K562 (cell line): ENCODE results near the gene MCM3.

Source experiments
- EZH2 ChIP-seq: IDR thresholded peaks from 2 replicates; pipeline ENCODE4 v1.6.1; 2012; ENCODE audit warnings: low read depth, mild to moderate bottlenecking, inconsistent platforms, low read length, borderline replicate concordance
- HNRNPH1 ChIP-seq: fragments of 200-400 bp; formaldehyde crosslinking; optimal IDR thresholded peaks from 2 replicates; pipeline ENCODE3; 2017; ENCODE audit warnings: low read depth, mild to moderate bottlenecking, low read length, moderate library complexity
- L3MBTL2 ChIP-seq: fragments of 450-650 bp; IDR thresholded peaks from 2 replicates; pipeline ENCODE4 v1.6.1; 2016; ENCODE audit warnings: mild to moderate bottlenecking, moderate library complexity
- NRF1 ChIP-seq, 2 experiments: fragments of 450-650 bp; IDR thresholded peaks in 1 of 2; conservative IDR thresholded peaks in 1 of 2; 2 replicates each; pipeline ENCODE4 v1.6.1; 2014; ENCODE audit warnings: mild to moderate bottlenecking in 2 of 2
- TCF3 ChIP-seq: sonication (generic); formaldehyde crosslinking; IDR thresholded peaks from 2 replicates; pipeline ENCODE4 v1.4.0; 2020; ENCODE audit warnings: mild to moderate bottlenecking, missing genetic modification reagents
- ZBTB7A ChIP-seq: IDR thresholded peaks from 2 replicates; pipeline ENCODE4 v1.6.1; 2011; ENCODE audit warnings: low read depth, mild to moderate bottlenecking, low read length, moderate library complexity, borderline replicate concordance; ENCODE audit not compliant: control insufficient read depth
- ZNF551 ChIP-seq: fragments of 250-450 bp; sonication (Bioruptor Pico); IDR thresholded peaks from 2 replicates; pipeline ENCODE4 v1.5.0; 2021; ENCODE audit warnings: mild to moderate bottlenecking, moderate library complexity
- ZNF707 ChIP-seq: fragments of 250-450 bp; sonication (Bioruptor Pico); conservative IDR thresholded peaks from 2 replicates; pipeline ENCODE4 v1.8.0; 2022; ENCODE audit warnings: inconsistent platforms, mild to moderate bottlenecking, moderate library complexity
- ZNF75A ChIP-seq: fragments of 450-650 bp; formaldehyde crosslinking; IDR thresholded peaks from 2 replicates; pipeline ENCODE4 v1.4.0; 2020; ENCODE audit warnings: mild to moderate bottlenecking
- TF ChIP-seq, protein P1 (sequence below), 3 experiments: IDR thresholded peaks in 2 of 3; conservative IDR thresholded peaks in 1 of 3; 2 replicates each; pipeline ENCODE4 v1.5.1; 2011 to 2012; ENCODE audit warnings: low read length in 3 of 3, mild to moderate bottlenecking in 3 of 3, control low read depth in 2 of 3, improper control_type of control experiment in 1 of 3, inconsistent platforms in 1 of 3, low read depth in 1 of 3, mixed read lengths in 1 of 3, moderate library complexity in 1 of 3; ENCODE audit not compliant: insufficient read depth in 2 of 3
- TF ChIP-seq, protein P2 (sequence below): fragments of 450-650 bp; formaldehyde crosslinking; IDR thresholded peaks from 2 replicates; pipeline ENCODE4 v1.4.0; 2022; ENCODE audit warnings: mild to moderate bottlenecking, moderate library complexity

DNA sequence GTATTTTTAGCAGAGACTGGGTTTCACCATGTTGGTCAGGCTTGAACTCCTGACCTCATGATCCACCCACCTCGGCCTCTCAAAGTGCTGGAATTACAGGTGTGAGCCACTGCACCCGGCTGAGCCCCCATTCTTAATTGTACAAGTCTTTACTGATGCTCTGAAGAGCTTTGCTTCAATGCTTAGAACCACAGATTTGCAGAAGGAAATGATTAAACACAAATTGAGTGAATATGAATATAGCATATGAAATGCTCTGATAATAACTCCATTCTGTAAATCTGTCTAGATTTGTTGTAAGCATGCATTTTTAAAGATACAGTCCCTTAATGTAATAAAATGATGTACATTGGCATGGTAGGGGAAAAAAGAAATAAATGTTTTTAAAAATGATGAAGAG, 4.3 kb upstream of the MCM3 start:
- TF ChIP-seq HNRNPH1 (no peak), NRF1 (conservative IDR thresholded peaks at IDR 0.05 in 1 of 2, IDR thresholded peaks at IDR 0.05 in 1 of 2) (no peak), ZNF551 (CRISPR knock-in tag) (no peak), ZBTB7A (no peak), EZH2 (no peak), L3MBTL2 (no peak), ZNF707 (CRISPR knock-in tag) (no peak), TCF3 (no peak), ZNF75A (CRISPR knock-in tag) (no peak)
- TF ChIP-seq, protein P1, sequence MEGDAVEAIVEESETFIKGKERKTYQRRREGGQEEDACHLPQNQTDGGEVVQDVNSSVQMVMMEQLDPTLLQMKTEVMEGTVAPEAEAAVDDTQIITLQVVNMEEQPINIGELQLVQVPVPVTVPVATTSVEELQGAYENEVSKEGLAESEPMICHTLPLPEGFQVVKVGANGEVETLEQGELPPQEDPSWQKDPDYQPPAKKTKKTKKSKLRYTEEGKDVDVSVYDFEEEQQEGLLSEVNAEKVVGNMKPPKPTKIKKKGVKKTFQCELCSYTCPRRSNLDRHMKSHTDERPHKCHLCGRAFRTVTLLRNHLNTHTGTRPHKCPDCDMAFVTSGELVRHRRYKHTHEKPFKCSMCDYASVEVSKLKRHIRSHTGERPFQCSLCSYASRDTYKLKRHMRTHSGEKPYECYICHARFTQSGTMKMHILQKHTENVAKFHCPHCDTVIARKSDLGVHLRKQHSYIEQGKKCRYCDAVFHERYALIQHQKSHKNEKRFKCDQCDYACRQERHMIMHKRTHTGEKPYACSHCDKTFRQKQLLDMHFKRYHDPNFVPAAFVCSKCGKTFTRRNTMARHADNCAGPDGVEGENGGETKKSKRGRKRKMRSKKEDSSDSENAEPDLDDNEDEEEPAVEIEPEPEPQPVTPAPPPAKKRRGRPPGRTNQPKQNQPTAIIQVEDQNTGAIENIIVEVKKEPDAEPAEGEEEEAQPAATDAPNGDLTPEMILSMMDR (IDR thresholded peaks at IDR 0.05 in 2 of 3, conservative IDR thresholded peaks at IDR 0.05 in 1 of 3; ENCODE audit: insufficient read depth in 2 of 3, low read depth in 1 of 3, low read length in 3 of 3), result no peak
- TF ChIP-seq, protein P2, sequence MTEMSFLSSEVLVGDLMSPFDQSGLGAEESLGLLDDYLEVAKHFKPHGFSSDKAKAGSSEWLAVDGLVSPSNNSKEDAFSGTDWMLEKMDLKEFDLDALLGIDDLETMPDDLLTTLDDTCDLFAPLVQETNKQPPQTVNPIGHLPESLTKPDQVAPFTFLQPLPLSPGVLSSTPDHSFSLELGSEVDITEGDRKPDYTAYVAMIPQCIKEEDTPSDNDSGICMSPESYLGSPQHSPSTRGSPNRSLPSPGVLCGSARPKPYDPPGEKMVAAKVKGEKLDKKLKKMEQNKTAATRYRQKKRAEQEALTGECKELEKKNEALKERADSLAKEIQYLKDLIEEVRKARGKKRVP (CRISPR knock-in tag), result no peak
